AG20443 (cell line): ENCODE results near the gene SPECC1L.

ENCODE experiments used
- DNase-seq: peaks from one replicate; pipeline ENCODE4 v3.0.0; 2012; ENCODE audit warnings: low spot score, mixed read lengths

SPECC1L gene

DNA sequence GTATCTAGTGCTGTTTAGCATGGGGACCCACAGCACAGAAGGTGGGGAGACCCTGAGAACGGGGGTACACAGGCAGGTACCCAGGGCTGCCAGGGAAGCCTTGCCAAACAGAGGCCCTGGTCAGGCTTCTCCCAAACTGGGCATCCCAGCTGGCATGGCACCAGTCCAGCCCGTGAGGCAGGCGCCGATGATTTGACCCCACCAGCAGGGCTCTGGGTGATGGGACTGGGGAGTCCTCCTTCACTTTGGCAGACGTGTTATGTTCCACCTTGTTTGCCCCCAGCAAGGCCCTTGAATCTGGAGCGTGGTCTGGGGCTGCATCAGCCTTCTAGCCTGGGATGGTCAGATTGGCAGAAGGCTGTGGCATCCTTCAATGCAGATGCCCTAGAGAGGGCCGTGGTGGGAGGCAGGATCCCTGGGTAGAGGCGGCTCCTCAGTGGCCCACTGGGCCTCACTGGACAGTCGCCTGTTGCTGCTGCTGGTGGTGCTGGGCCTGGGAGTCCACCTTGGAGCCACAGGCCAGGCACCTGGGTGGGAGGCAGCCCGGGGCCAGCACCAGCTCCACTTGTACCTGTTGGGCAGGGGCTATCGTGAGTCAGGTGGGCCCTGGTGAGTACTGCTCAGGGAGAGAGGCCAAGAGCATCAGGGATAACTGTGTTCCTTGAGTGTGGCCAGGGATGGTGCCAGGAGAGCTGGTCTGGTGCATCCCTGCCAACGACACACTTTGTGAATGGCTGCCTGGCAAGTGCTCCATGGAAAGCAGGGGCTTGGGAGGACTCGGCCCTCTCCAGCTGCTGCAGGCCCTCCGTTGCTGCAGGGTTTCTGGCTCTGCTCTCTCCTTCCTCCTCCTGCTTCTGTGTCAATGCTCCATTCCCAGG, 160.0 kb downstream of the SPECC1L start:
- no peak for DNase-seq

DNA sequence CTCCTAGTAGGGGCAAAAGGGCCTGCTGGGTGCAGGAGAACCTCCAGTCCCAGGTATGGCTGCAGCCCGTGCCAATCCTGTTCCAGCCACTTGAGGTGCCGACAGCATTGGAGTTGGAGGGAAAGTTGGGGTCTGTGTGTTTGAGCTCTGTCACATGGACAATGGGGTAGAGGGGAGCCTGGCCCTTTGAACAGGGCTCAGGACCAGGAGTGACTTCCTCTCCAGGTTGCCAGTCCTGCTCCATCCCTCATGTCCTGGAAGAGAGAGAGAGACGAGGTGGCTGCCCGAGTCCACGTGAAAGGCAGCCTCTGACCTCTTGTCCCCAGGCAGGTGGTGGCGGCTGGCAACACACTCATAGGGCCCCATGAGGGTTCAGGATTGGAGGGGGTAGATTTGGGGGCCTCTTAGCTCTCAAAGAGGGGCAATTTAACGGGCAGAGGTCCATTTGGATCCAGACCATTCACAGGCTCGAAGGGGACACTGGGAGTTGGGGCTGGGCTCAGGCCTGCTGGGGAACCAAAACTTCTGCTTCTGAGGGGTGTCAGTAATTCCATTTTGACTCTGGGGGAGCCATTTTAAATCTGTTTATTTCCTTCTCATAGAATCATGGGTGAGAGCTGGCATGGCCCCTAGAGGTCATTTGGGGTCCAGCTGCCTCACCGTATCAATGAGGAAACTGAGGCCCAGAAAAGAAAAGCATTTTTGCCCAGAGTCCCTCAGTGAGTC, 160.8 kb downstream of the SPECC1L start:
- DNase-seq: no peak

DNA sequence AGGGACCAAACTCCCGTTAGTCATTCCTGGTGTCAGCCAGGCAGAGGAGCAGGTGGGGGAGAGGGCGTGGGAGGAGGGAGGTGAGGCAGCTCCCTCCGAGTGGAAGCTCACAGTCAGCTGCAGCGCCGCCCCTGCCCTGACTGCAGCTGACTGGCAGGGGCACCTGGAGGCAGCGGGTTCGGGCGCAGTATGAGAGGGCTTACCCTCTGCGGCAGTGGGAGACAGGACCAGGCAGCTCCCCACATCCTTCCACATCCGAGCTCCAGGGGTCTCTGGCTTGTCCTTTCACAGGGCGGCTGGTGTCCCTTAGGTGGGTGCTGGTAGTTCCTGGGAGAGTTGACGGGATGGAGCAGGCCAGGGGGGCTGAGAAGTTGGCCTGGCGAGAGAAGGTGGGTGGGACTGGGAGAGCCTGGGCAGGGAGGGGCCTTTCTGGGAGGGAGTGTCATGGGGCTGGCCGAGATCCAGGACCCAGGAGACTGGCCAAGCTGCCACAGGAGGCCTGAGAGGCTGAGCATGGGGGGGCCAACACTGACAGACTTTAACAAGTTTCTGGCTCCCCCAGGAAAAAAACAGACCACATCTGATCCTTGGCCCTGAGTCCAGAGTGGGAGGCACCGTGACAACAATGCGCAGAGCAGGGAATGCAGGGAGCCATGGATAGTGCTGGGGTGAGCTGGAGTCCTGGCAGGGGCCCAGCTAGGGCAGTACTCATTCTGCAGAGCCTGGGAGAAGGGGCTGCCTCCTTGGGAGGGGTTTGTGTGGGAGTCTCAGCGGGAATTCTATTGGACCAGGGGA, 161.6 kb downstream of the SPECC1L start:
- peak; percentile 63 for DNase-seq

DNA sequence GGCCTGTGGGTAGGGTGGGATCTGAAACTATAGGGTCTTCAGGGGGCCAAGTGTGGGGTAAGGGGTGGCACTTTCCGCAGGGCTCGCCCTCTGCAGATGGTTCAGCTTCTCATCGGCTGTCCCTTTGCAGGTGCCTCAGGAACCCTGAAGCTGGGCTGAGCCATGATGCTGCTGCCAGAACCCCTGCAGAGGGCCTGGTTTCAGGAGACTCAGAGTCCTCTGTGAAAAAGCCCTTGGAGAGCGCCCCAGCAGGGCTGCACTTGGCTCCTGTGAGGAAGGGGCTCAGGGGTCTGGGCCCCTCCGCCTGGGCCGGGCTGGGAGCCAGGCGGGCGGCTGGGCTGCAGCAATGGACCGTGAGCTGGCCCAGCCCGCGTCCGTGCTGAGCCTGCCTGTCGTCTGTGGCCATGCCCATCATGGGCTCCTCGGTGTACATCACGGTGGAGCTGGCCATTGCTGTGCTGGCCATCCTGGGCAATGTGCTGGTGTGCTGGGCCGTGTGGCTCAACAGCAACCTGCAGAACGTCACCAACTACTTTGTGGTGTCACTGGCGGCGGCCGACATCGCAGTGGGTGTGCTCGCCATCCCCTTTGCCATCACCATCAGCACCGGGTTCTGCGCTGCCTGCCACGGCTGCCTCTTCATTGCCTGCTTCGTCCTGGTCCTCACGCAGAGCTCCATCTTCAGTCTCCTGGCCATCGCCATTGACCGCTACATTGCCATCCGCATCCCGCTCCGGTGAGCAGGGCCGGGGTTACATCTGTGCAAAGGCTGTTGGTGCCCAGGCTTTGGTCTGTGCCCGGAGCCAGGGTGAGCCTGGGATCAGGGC, 162.6 kb downstream of the SPECC1L start:
- no peak for DNase-seq

DNA sequence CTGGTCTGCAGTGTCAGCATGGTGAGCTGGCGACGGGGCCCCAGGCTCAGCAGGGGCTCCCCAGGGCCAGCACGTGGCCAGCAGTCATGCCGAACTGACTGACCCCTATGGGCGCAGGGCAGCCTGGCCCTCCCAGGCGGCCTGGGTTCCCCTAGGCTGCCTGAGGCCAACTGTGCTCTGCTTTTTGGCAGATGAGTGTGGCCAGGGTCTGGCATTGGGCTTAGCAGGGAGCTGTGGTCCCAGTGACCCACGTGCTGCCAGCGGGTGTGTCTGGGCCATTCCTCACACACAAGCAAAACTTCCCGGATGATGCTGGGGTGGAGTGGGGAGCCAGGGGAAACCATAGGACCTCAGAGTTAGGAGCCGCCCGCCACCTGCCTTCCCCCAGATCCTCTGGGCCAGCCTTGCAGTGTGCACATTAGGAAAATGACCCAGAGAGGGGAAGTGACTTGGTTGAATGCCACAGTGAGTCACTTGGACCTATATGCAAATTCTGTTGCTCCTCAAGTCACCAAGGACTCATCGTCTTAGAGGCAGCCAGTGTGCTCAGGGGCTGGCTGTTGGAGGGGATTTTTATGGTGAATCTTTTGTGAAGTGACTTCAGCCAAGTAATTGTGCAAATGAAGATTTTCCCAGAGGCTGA, 163.3 kb downstream of the SPECC1L start:
- DNase-seq: peak; percentile 61

DNA sequence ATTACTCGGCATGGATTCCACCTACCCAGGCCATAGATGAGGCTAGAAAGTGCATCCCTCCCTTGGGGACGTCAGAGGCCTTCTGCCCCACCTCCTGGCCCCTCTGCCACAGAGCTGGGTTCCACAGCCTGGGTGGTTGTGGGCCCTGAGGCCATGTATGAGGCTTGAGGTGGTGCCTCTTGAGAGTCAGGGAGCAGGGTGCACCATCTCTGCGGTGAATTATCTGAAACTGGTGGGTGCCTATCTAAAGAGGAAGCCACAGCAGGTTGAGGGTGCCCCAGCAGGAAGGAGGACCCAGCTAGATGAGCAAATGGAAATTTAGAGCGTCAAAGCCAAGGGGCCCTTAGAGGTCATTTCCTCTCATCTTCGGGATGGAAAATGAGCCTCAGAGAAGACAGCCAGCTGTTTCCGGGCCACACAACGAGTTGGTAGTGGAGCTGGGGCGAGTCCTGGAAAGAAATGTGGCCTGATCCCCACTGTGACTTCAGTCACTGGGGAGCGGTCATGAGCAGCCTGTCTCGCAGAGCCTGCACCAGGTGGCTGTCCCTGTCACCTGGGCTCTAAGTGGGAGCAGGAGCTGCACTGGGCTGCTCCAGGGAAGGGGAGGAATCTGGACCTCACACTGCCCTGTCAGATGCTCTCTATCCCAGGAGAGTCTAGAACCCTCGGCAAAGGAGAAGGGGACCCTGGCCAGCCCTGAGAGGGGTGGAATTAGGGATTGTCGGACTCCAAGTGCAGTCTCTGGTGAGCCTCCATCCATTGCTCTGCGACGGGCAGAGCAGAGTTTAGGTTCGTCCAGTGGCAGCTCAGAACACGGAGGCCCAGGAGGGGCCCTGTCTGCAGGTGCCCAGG, 164.1 kb downstream of the SPECC1L start:
- DNase-seq: no peak

DNA sequence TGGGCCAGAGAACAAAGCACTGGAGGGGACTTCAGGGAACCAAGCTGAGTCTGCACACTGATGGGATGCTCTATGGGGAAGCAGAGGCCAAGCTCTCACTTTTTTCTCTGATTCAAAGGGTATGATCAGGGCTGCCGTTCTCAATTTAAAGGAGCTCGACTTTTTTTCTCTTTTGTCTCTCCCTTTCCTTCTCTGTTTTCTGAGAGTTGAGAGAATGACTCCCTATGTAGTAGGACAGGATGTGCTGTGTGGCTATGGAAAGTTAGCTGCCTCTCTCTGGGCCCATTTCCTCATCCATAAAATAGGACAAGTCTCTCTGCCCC, 164.7 kb downstream of the SPECC1L start:
- DNase-seq: no peak

DNA sequence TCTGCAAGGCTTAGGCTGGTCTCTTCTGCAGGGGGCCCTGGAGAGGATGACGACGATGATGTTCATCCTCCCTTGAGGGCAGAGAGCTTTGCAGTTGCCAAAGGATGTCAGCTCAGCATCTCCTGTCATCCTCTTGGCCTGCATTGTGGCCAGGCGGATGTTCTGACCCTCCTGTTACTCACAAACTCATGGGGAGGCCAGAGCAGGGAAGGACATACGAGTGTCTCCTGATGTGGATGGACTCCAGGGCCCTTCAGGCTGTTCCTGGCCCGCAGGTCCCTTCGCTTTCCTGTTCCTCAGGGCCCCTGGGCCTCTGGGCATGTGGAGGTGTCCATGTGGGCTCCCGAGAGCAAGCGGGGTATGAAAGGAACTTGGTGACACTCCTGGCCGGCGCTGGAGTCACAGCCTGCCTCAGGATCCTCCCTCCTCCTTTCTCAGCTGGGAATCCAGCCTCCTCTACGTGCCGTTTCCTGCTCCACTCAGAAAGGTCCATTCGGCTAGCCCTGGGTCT, 165.3 kb downstream of the SPECC1L start:
- peak; percentile 73 for DNase-seq

DNA sequence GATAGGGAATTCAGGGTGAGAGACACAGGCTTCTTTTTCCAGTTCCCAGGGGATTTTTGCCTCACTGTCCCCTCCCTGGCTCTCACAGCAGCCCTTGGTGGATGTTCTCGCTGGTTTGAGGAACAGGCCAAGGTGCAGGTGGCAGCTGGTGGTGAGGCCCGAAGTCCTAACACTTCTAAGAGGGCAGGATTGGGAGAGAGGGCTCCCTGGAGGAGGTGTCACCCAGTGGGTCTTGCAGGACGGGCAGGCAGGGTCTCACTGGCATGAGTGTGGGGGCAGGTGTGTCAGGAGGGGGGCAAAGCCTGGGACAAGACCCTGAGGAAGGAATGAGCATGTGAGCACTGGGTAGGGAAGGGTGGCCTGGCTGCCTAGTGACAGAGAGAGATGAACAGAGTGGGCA, 165.9 kb downstream of the SPECC1L start:
- no peak for DNase-seq

DNA sequence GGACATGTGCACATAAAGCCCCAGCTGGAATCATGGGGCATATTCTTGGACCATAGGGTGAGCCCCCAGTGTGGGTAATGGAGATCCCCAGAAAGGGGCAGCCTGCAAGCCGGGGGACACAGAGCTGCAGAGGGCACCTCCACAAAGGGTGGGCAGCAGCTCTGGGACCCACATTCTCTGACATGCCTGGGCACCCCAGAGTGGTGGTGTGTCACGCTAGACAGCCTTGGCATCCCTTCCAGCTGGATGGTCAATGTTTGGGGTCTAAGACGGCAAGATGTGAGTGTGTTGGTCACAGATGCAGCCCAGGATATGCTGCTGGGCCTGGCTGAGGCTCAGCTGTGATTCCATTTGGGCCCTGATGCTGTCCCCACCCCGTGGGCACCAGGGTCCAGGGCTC, 166.5 kb downstream of the SPECC1L start:
- no peak for DNase-seq

DNA sequence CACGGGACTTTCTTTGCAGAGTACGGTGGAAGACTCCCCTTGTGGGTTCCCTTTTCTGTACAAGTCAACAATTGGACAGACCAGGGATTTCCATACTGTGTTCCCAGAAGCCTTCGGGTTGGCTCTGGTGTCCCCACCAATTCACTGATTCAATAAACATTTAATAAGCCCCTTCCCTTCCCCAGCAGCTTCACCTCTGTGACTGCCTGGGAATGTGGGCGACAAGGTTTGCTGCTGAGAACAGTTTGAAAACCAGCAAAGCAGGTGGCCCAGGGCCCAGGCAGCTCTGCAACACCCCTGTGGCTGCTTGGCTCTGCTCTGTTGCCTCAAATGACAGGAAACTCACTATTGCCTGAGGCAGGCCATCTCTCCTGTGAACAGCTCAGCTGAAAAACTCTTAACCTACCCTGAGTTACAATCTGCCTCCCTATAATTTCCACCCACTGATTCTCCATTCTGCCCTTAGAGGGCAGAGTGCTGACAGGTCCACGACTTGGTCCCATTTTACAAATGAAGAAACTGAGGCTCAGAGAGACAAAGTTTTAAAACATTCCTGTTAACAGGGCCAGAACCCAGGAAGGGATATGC, 167.2 kb downstream of the SPECC1L start:
- DNase-seq: no peak

DNA sequence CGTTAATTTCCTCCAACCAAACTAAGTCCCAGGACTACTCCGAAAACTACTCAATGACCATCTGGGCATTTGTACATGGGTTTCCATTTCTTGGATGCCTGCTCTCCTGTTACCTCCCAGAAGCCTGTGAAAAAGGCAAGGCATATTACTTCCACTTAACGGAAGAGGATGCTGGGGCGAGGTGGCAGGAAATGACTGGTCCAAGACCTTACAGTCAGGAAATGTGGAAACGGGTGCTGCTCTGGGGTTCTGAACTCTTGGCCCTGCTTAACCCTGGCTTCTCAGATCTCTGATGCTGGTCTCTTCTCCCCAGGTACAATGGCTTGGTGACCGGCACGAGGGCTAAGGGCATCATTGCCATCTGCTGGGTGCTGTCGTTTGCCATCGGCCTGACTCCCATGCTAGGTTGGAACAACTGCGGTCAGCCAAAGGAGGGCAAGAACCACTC, 169.7 kb downstream of the SPECC1L start:
- DNase-seq: no peak

DNA sequence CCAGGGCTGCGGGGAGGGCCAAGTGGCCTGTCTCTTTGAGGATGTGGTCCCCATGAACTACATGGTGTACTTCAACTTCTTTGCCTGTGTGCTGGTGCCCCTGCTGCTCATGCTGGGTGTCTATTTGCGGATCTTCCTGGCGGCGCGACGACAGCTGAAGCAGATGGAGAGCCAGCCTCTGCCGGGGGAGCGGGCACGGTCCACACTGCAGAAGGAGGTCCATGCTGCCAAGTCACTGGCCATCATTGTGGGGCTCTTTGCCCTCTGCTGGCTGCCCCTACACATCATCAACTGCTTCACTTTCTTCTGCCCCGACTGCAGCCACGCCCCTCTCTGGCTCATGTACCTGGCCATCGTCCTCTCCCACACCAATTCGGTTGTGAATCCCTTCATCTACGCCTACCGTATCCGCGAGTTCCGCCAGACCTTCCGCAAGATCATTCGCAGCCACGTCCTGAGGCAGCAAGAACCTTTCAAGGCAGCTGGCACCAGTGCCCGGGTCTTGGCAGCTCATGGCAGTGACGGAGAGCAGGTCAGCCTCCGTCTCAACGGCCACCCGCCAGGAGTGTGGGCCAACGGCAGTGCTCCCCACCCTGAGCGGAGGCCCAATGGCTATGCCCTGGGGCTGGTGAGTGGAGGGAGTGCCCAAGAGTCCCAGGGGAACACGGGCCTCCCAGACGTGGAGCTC, 170.2 kb downstream of the SPECC1L start:
- DNase-seq: no peak

DNA sequence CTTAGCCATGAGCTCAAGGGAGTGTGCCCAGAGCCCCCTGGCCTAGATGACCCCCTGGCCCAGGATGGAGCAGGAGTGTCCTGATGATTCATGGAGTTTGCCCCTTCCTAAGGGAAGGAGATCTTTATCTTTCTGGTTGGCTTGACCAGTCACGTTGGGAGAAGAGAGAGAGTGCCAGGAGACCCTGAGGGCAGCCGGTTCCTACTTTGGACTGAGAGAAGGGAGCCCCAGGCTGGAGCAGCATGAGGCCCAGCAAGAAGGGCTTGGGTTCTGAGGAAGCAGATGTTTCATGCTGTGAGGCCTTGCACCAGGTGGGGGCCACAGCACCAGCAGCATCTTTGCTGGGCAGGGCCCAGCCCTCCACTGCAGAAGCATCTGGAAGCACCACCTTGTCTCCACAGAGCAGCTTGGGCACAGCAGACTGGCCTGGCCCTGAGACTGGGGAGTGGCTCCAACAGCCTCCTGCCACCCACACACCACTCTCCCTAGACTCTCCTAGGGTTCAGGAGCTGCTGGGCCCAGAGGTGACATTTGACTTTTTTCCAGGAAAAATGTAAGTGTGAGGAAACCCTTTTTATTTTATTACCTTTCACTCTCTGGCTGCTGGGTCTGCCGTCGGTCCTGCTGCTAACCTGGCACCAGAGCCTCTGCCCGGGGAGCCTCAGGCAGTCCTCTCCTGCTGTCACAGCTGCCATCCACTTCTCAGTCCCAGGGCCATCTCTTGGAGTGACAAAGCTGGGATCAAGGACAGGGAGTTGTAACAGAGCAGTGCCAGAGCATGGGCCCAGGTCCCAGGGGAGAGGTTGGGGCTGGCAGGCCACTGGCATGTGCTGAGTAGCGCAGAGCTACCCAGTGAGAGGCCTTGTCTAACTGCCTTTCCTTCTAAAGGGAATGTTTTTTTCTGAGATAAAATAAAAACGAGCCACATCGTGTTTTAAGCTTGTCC, 171.0 kb downstream of the SPECC1L start:
- DNase-seq: no peak

DNA sequence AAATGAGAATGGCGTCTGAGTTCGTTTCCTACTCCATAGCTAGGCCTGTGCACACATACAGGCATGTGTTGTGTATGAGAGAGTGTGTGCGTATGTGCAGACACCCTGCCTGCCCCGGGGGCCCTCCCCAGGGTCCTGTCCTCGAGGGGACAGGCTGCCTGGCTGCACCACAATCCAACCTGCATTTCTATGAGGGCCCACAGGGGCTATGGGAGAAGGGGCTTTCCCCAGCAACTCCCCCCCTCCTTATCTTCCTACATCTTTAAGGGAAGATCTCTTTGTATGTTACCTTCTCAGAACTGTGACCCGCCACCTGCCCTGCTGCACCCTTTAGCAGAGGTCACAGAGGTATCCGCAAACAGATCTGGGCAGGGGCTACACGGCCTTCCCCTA, 171.7 kb downstream of the SPECC1L start:
- no peak for DNase-seq

DNA sequence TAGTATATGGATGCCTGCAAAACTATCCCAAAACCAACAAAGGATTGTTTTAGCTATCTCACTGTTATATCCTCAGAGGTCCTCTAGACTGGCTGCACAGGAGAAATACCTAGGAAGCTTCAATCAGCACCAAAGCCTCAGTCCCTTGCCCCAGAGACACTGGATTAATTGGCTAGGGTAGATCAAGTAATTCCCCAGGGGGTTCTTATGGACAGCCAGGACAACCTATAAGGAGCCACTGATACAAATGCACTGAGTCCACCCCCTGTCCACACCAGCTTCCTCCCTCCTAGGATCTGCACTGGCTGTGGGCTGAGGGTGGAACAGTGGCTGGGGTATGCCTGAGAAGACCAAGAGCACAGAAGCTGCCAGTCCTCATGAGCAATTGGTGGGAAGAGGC, 173.0 kb downstream of the SPECC1L start:
- no peak for DNase-seq

DNA sequence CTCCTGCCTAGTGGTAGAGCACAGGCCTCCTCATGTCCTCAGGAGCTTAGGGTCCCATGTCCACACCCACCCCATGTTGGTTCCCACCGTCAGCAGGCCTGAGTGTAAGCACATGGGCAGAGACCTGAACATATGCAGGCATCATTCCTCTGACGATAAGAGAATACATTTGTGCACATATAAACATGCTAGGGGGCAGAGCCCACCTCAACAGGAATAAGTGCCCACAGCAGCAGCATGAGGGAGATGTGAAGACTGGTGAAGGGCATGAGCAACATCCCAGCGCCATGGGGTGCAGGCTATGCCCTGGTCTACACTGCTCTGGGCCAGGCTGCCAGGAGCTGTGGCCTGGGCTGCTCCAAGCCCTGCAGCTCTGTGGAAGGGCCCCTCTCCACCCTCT, 173.6 kb downstream of the SPECC1L start:
- no peak for DNase-seq
